ENCODE measurements around the gene ETS1. TPM values are rescaled to one million over a fixed set of nuclear protein-coding genes. Genes with fewer than 3 reads are reported as not detected.

The ETS1 gene
- total RNA-seq, 1 donor from 2014 or later = 37.1 TPM

GRCh38 chr11:128522943-128523518 is 64.3 kb downstream of the ETS1 start:
- H3K27ac ChIP-seq (ENCODE audit: low read depth, low read length) = peak overlapping the region; percentile 90
- no peaks in the 10 kb centered on the region for H3K36me3 ChIP-seq (ENCODE audit: control insufficient read depth in 3 of 3, insufficient read depth in 3 of 3, low read length in 3 of 3)
- H3K4me1 ChIP-seq (ENCODE audit: control insufficient read depth in 3 of 3, insufficient read depth in 3 of 3, low read length in 3 of 3) = peaks cover 9 to 25% (median 17%) of the 10 kb centered on the region in 3 donors
- H3K27me3 ChIP-seq (ENCODE audit: control insufficient read depth in 3 of 3, insufficient read depth in 3 of 3, low read length in 3 of 3) = no peaks in the 10 kb centered on the region
- peak overlapping the region; percentile 84 to 91 (median 85) for H3K9ac ChIP-seq (ENCODE audit: low read depth in 1 of 3, low read length in 3 of 3)
- peak overlapping the region; percentile 81 to 87 (median 85) for H3K4me3 ChIP-seq (ENCODE audit: low read length in 3 of 3)
- H3K9me3 ChIP-seq (ENCODE audit: control insufficient read depth in 3 of 3, low read length in 3 of 3) = no peaks in the 10 kb centered on the region

GRCh38 chr11:128522055-128522942 is 65.1 kb downstream of the ETS1 start:
- peak overlapping the region; percentile 90 for H3K27ac ChIP-seq (ENCODE audit: low read depth, low read length)
- H3K36me3 ChIP-seq (ENCODE audit: control insufficient read depth in 3 of 3, insufficient read depth in 3 of 3, low read length in 3 of 3) = no peaks in the 10 kb centered on the region
- H3K9me3 ChIP-seq (ENCODE audit: control insufficient read depth in 3 of 3, low read length in 3 of 3) = no peaks in the 10 kb centered on the region
- H3K9ac ChIP-seq (ENCODE audit: low read depth in 1 of 3, low read length in 3 of 3) = peak overlapping the region; percentile 85 to 91 (median 85)
- peak overlapping the region; percentile 84 to 87 (median 85) for H3K4me3 ChIP-seq (ENCODE audit: low read length in 3 of 3)
- peaks cover 11 to 30% (median 17%) of the 10 kb centered on the region in 3 donors for H3K4me1 ChIP-seq (ENCODE audit: control insufficient read depth in 3 of 3, insufficient read depth in 3 of 3, low read length in 3 of 3)
- no peaks in the 10 kb centered on the region for H3K27me3 ChIP-seq (ENCODE audit: control insufficient read depth in 3 of 3, insufficient read depth in 3 of 3, low read length in 3 of 3)

GRCh38 chr11:128521682-128522054 is 65.7 kb downstream of the ETS1 start:
- H3K9ac ChIP-seq (ENCODE audit: low read depth in 1 of 3, low read length in 3 of 3) = peak overlapping the region; percentile 71 to 87 (median 85)

DNA sequence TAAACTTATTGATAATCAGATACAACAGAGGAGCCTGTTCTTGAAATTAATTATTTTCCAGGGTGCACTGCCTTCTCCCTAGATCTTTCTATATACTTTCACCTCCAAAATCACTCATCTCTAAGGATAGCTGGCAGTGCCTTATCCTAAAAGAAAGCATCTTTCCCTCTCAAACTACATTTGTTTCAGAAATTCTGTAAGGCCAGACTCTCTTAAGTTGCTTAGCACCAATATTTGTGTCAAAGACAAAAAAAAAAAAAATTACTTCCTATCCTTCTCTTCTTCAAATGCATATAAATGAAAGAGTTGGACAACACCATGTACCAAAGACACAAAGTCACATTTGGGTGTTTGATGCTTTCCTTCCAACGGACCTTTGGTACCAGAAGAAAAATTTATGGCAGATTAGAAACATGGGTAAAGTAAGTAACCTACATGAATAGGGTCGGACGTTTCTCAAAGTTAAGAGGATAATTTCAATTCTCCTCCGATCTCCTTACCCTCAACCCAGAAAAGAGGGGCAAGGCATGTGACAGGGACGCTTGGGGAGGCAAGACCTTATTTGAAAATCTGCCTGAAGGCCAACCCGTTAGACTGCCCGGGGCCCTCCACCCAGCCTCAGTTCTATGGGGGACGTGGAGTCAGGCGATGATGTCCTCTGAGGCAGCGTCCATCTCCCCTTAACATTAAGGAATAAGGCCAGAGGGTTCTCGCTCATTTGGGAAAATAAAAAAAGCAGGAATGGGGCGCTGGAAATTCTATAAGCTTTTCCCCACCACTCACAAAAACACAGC is 66.3 kb downstream of the ETS1 start:
- Histone ChIP-seq H3K36me3 (ENCODE audit: control insufficient read depth in 3 of 3, insufficient read depth in 3 of 3, low read length in 3 of 3) (no peaks in the 10 kb centered on the region), H3K9me3 (ENCODE audit: control insufficient read depth in 3 of 3, low read length in 3 of 3) (no peaks in the 10 kb centered on the region), H3K4me3 (ENCODE audit: low read length in 3 of 3) (peak overlapping the region; percentile 83 to 87 (median 84)), H3K27me3 (ENCODE audit: control insufficient read depth in 3 of 3, insufficient read depth in 3 of 3, low read length in 3 of 3) (no peaks in the 10 kb centered on the region), H3K4me1 (ENCODE audit: control insufficient read depth in 3 of 3, insufficient read depth in 3 of 3, low read length in 3 of 3) (peaks cover 17 to 41% (median 20%) of the 10 kb centered on the region in 3 donors), H3K9ac (ENCODE audit: low read depth in 1 of 3, low read length in 3 of 3) (peak overlapping the region; percentile 71 to 87 (median 85)), H3K27ac (ENCODE audit: low read depth, low read length) (peak overlapping the region; percentile 90)

More at GRCh38 chr11:128521682-128522054, 65.7 kb downstream of the ETS1 start:
- Histone ChIP-seq H3K4me1 (ENCODE audit: control insufficient read depth in 3 of 3, insufficient read depth in 3 of 3, low read length in 3 of 3) (peaks cover 16 to 35% (median 17%) of the 10 kb centered on the region in 3 donors), H3K9me3 (ENCODE audit: control insufficient read depth in 3 of 3, low read length in 3 of 3) (no peaks in the 10 kb centered on the region), H3K36me3 (ENCODE audit: control insufficient read depth in 3 of 3, insufficient read depth in 3 of 3, low read length in 3 of 3) (no peaks in the 10 kb centered on the region), H3K27ac (ENCODE audit: low read depth, low read length) (peak overlapping the region; percentile 90), H3K4me3 (ENCODE audit: low read length in 3 of 3) (peak overlapping the region; percentile 83 to 87 (median 84)), H3K27me3 (ENCODE audit: control insufficient read depth in 3 of 3, insufficient read depth in 3 of 3, low read length in 3 of 3) (no peaks in the 10 kb centered on the region)

GRCh38 chr11:128520206-128520887 is 67.0 kb downstream of the ETS1 start:
- H3K27me3 ChIP-seq (ENCODE audit: control insufficient read depth in 3 of 3, insufficient read depth in 3 of 3, low read length in 3 of 3) = no peaks in the 10 kb centered on the region
- no peaks in the 10 kb centered on the region for H3K9me3 ChIP-seq (ENCODE audit: control insufficient read depth in 3 of 3, low read length in 3 of 3)
- peak overlapping the region; percentile 83 to 87 (median 84) for H3K4me3 ChIP-seq (ENCODE audit: low read length in 3 of 3)
- H3K9ac ChIP-seq (ENCODE audit: low read depth in 1 of 3, low read length in 3 of 3) = peak overlapping the region; percentile 71 to 87 (median 85)
- H3K4me1 ChIP-seq (ENCODE audit: control insufficient read depth in 3 of 3, insufficient read depth in 3 of 3, low read length in 3 of 3) = peaks cover 20 to 41% (median 21%) of the 10 kb centered on the region in 3 donors
- H3K36me3 ChIP-seq (ENCODE audit: control insufficient read depth in 3 of 3, insufficient read depth in 3 of 3, low read length in 3 of 3) = no peaks in the 10 kb centered on the region
- H3K27ac ChIP-seq (ENCODE audit: low read depth, low read length) = peak overlapping the region; percentile 90

- H3K27ac ChIP-seq (ENCODE audit: low read depth, low read length) = peak overlapping the region; percentile 2
- H3K9me3 ChIP-seq (ENCODE audit: control insufficient read depth in 3 of 3, low read length in 3 of 3) = no peaks in the 10 kb centered on the region
- H3K27me3 ChIP-seq (ENCODE audit: control insufficient read depth in 3 of 3, insufficient read depth in 3 of 3, low read length in 3 of 3) = no peaks in the 10 kb centered on the region
- H3K4me3 ChIP-seq (ENCODE audit: low read length in 3 of 3) = peak overlapping the region; percentile 15 to 84 (median 30)
- H3K36me3 ChIP-seq (ENCODE audit: control insufficient read depth in 3 of 3, insufficient read depth in 3 of 3, low read length in 3 of 3) = no peaks in the 10 kb centered on the region
- peaks cover 19 to 41% (median 20%) of the 10 kb centered on the region in 3 donors for H3K4me1 ChIP-seq (ENCODE audit: control insufficient read depth in 3 of 3, insufficient read depth in 3 of 3, low read length in 3 of 3)
- H3K9ac ChIP-seq (ENCODE audit: low read depth in 1 of 3, low read length in 3 of 3) = peak overlapping the region in 2 of 3 donors; percentile 45 to 85
Observed at GRCh38 chr11:128519338-128519737, 68.0 kb downstream of the ETS1 start.

- Histone ChIP-seq H3K27ac (ENCODE audit: low read depth, low read length) (peak overlapping the region; percentile 42), H3K27me3 (ENCODE audit: control insufficient read depth in 3 of 3, insufficient read depth in 3 of 3, low read length in 3 of 3) (no peaks in the 10 kb centered on the region), H3K4me3 (ENCODE audit: low read length in 3 of 3) (peak overlapping the region; percentile 15 to 84 (median 41)), H3K4me1 (ENCODE audit: control insufficient read depth in 3 of 3, insufficient read depth in 3 of 3, low read length in 3 of 3) (peaks cover 19 to 41% (median 19%) of the 10 kb centered on the region in 3 donors), H3K9ac (ENCODE audit: low read depth in 1 of 3, low read length in 3 of 3) (peak overlapping the region; percentile 33 to 65 (median 35)), H3K9me3 (ENCODE audit: control insufficient read depth in 3 of 3, low read length in 3 of 3) (no peaks in the 10 kb centered on the region), H3K36me3 (ENCODE audit: control insufficient read depth in 3 of 3, insufficient read depth in 3 of 3, low read length in 3 of 3) (no peaks in the 10 kb centered on the region)
Observed at GRCh38 chr11:128518493-128519207, 68.7 kb downstream of the ETS1 start.

GRCh38 chr11:128517451-128518230 is 69.7 kb downstream of the ETS1 start:
- Histone ChIP-seq H3K27ac (ENCODE audit: low read depth, low read length) (peak overlapping the region; percentile 42), H3K9me3 (ENCODE audit: control insufficient read depth in 3 of 3, low read length in 3 of 3) (no peaks in the 10 kb centered on the region), H3K36me3 (ENCODE audit: control insufficient read depth in 3 of 3, insufficient read depth in 3 of 3, low read length in 3 of 3) (peaks cover 2 to 8% (median 7%) of the 10 kb centered on the region in 3 donors), H3K4me3 (ENCODE audit: low read length in 3 of 3) (peak overlapping the region; percentile 6 to 84 (median 23)), H3K9ac (ENCODE audit: low read depth in 1 of 3, low read length in 3 of 3) (peak overlapping the region; percentile 27 to 65 (median 35)), H3K4me1 (ENCODE audit: control insufficient read depth in 3 of 3, insufficient read depth in 3 of 3, low read length in 3 of 3) (peaks cover 15 to 39% (median 17%) of the 10 kb centered on the region in 3 donors), H3K27me3 (ENCODE audit: control insufficient read depth in 3 of 3, insufficient read depth in 3 of 3, low read length in 3 of 3) (no peaks in the 10 kb centered on the region)
